ENCODE data around the gene PIP4K2B. TPM values are rescaled to one million over a fixed set of nuclear protein-coding genes. Genes with fewer than 3 reads are reported as not detected.

PIP4K2B gene
- total and polyA plus RNA-seq, 8 donors: 9.0 to 22.2 (median 13.1) TPM

DNA sequence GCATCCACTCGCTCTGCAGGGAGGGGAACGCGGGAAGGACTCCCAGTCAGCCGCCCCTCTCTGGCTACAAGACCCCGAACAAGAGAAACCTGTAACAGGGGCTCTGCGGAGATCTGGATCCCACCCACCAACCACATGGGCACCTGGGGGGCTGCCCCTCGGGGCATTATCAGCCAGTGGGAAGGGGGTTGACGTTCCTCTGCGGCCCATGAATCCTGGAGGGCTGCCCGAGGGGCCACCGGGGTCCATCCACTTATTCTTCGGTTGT, 49.4 kb downstream of the PIP4K2B start:
- TF ChIP-seq, protein P1, sequence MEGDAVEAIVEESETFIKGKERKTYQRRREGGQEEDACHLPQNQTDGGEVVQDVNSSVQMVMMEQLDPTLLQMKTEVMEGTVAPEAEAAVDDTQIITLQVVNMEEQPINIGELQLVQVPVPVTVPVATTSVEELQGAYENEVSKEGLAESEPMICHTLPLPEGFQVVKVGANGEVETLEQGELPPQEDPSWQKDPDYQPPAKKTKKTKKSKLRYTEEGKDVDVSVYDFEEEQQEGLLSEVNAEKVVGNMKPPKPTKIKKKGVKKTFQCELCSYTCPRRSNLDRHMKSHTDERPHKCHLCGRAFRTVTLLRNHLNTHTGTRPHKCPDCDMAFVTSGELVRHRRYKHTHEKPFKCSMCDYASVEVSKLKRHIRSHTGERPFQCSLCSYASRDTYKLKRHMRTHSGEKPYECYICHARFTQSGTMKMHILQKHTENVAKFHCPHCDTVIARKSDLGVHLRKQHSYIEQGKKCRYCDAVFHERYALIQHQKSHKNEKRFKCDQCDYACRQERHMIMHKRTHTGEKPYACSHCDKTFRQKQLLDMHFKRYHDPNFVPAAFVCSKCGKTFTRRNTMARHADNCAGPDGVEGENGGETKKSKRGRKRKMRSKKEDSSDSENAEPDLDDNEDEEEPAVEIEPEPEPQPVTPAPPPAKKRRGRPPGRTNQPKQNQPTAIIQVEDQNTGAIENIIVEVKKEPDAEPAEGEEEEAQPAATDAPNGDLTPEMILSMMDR (IDR thresholded peaks at IDR 0.05): no peak
- 11 to 15% methylated on average over 12 of the region's 12 CpGs for WGBS, 2 donors
- Histone ChIP-seq H3K4me1 (peaks cover 4 to 14% (median 9%) of the 10 kb centered on the region in 3 donors), H3K4me3 (peak overlapping the region; percentile 78 to 84 (median 80)), H3K27ac (peak overlapping the region in 3 of 4 donors; percentile 61 to 85 (median 73)), H3K27me3 (no peaks in the 10 kb centered on the region), H3K36me3 (no peaks in the 10 kb centered on the region), H3K9me3 (no peaks in the 10 kb centered on the region)
- DNase-seq (no peak), FAIRE-seq (no peak), ATAC-seq (no peak)
- intact Hi-C loops (cut with DNase I): no loop called here

DNA sequence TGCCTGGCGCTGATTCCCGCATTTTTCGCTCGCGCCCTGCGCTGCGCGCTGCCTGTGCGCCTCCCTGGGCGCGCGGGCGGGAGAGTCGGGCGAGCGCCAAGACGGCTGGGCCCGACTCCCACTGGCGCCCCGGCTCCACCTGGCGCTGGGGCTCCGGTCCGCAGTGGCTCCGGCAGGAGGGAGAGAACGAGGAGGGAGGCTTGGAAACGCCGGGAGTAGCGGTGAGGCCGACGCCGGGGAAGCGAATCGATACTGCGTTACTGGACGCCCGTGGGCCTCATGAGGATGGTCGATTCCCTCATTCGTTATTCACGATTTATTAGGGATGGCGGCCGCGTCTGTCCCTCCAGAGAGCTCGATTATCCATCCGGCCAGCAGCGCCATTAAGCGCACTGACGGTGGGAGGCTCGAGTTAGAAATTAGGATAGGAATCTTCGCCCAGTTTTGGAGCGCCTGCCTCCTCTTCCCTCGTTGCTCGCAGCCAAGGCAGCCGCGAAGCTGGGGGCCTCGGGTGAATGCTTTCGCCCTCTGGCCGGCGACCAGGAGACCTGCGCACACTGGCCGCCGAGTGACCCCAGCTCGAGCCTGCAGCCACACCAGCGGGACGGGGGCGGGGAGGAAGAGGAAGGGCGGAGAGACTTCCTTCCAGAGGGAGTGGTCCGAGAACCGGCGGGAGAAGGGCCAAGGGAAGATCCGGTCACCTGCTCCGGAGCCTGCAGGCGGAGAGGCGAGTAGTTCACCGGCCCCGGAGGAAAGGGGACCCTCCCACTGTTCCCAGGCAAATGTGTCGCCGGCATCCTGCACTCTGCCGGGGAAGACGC, 49.9 kb downstream of the PIP4K2B start:
- no peak for FAIRE-seq
- TF ChIP-seq, protein P1 (IDR thresholded peaks at IDR 0.05): no peak
- intact Hi-C loops (cut with DNase I): no loop called here

DNA sequence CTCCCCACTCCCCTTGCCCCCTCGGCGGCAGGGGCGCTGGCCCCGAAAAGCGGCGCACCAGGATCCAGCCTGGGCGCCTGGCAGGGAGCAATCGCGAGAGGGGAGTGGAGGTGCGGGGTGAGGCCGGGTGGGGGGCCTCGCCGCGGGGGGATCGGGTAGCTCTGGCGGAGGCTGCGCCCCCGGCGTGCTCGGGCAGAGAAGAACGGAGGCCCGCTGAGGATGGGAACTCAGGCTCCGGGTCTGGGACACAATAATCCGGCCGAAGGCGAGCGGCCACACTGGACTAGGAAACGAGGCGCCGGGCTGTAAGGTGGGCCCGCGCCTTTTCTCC, 50.5 kb downstream of the PIP4K2B start:
- DNase-seq (peak in 1 of 6 donors; percentile 80), ATAC-seq (no peak), FAIRE-seq (no peak)
- peak overlapping the region; percentile 61 to 85 (median 71) for H3K27ac ChIP-seq
- no peaks in the 10 kb centered on the region for H3K27me3 ChIP-seq
- TF ChIP-seq, protein P1 (IDR thresholded peaks at IDR 0.05): no peak
- peak overlapping the region; percentile 78 to 84 (median 80) for H3K4me3 ChIP-seq
- intact Hi-C loops (cut with DNase I): no loop called here
- H3K36me3 ChIP-seq: no peaks in the 10 kb centered on the region
- H3K9me3 ChIP-seq: no peaks in the 10 kb centered on the region
- WGBS, 2 donors: 1% methylated on average over 27 to 32 of the region's 32 CpGs
- peaks cover 5 to 16% (median 7%) of the 10 kb centered on the region in 3 donors for H3K4me1 ChIP-seq

More for the DNA sequence above, 49.9 kb downstream of the PIP4K2B start:
- peak overlapping the region; percentile 78 to 84 (median 80) for H3K4me3 ChIP-seq
- peak; percentile 70 to 87 (median 80) for DNase-seq
- no peaks in the 10 kb centered on the region for H3K9me3 ChIP-seq
- no peaks in the 10 kb centered on the region for H3K36me3 ChIP-seq
- WGBS, 2 donors: 0 to 1% methylated on average over 77 to 79 of the region's 79 CpGs
- peak; percentile 29 to 44 (median 34) for ATAC-seq
- peaks cover 4 to 14% (median 9%) of the 10 kb centered on the region in 3 donors for H3K4me1 ChIP-seq
- H3K27me3 ChIP-seq: no peaks in the 10 kb centered on the region
- peak overlapping the region; percentile 61 to 85 (median 71) for H3K27ac ChIP-seq

DNA sequence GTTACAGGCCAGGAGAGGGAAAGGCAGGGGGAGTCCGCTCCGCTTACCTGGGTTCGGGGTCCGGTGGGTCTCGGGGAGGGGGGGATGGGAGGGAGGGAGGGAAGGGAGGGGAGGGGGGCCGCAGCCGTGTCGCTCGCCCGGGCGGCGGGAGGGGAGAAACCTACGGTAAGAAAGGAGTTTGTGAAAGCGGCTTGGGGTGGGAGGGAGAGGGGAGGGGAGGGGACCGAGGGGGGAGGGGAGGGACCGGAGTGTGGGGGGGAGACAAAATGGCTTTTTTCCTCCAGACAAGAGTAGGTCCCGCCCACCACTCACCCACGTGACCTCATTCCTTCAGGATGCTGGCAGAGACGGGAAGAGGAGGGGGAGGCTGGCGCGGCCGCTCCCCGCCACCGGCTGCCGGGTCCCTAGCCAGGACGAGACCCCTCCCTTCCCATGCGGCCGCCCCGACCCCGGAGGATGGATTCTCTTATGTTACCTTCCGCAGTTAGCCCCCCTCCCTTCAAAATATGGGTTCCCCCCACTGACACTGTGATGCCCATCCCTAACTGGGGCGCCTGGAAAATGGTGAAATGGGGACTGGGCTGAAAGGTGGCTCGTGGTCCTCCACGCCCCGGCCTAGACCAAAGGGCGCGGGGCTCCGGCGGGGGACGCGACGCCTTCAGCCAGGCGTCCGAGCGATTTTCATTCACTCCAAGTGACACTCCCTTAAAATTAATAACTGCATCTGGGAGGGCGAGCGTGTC, 51.0 kb downstream of the PIP4K2B start, which contains the start of gene PCGF2:
Gene PCGF2, minus strand, starts transcription at position 188 of the 743 bp plus-strand sequence. CDS start 7,934 bp downstream, outside the sequence.
- FAIRE-seq (no peak), ATAC-seq (peak; percentile 43 to 51 (median 46)), DNase-seq (peak; percentile 81 to 93 (median 87))
- no peaks in the 10 kb centered on the region for H3K27me3 ChIP-seq
- no peaks in the 10 kb centered on the region for H3K9me3 ChIP-seq
- intact Hi-C loops (cut with DNase I): no loop called here
- H3K4me3 ChIP-seq: peak within 1 kb of the TSS; percentile 78 to 84 (median 80)
- H3K4me1 ChIP-seq: peaks cover 8 to 16% (median 9%) of the 10 kb centered on the region in 3 donors
- H3K27ac ChIP-seq: peak within 1 kb of the TSS; percentile 61 to 85 (median 75)
- TF ChIP-seq, protein P1 (IDR thresholded peaks at IDR 0.05): no peak
- no peaks in the 10 kb centered on the region for H3K36me3 ChIP-seq
- WGBS, 2 donors: 1% methylated on average over 29 to 45 of the region's 47 CpGs

Measured in pancreas (tissue), 10 donors.